ENCODE data around the gene CD83.
"Not testable (repeated sequence)": the region's sequence is repeated elsewhere in the genome, so short reads cannot be mapped to it uniquely, and the experiment has no call there.

CD83 gene

GRCh38 chr6:14117158-14118090 is at the start of gene CD83:
Gene CD83 (plus strand): TSS chr6:14117772. CDS start chr6:14117812, 40 bp downstream.
- Histone ChIP-seq H3K4me1 (ENCODE audit: control insufficient read depth, insufficient read depth, low read length) (peaks cover 12% of the 10 kb centered on the region), H3K36me3 (ENCODE audit: control insufficient read depth in 2 of 2, insufficient read depth in 2 of 2, low read length in 2 of 2) (no peaks in the 10 kb centered on the region), H3K9me3 (ENCODE audit: control insufficient read depth in 2 of 2, low read length in 2 of 2) (no peaks in the 10 kb centered on the region), H3K4me3 (ENCODE audit: low read length in 2 of 2) (peak within 1 kb of the TSS; percentile 72 to 78), H3K27ac (ENCODE audit: low read length) (no peak within 1 kb of the TSS), H3K27me3 (ENCODE audit: control insufficient read depth in 1 of 2, insufficient read depth in 2 of 2, low read length in 2 of 2) (no peaks in the 10 kb centered on the region), H3K9ac (ENCODE audit: low read length in 2 of 2) (peak within 1 kb of the TSS; percentile 63 to 66)

- Histone ChIP-seq H3K27me3 (ENCODE audit: control insufficient read depth in 1 of 2, insufficient read depth in 2 of 2, low read length in 2 of 2) (peaks cover 0 to 2% of the 10 kb centered on the region in 2 donors), H3K4me1 (ENCODE audit: control insufficient read depth, insufficient read depth, low read length) (no peaks in the 10 kb centered on the region), H3K9me3 (ENCODE audit: control insufficient read depth in 2 of 2, low read length in 2 of 2) (no peaks in the 10 kb centered on the region), H3K36me3 (ENCODE audit: control insufficient read depth in 2 of 2, insufficient read depth in 2 of 2, low read length in 2 of 2) (no peaks in the 10 kb centered on the region), H3K4me3 (ENCODE audit: low read length in 2 of 2) (no peak overlapping the region), H3K9ac (ENCODE audit: low read length in 2 of 2) (no peak overlapping the region), H3K27ac (ENCODE audit: low read length) (no peak overlapping the region)
Observed at GRCh38 chr6:14068133-14068532, 49.4 kb upstream of the CD83 start.

- H3K27ac ChIP-seq (ENCODE audit: low read length), result no peak overlapping the region
- peaks cover 0 to 2% of the 10 kb centered on the region in 2 donors for H3K27me3 ChIP-seq (ENCODE audit: control insufficient read depth in 1 of 2, insufficient read depth in 2 of 2, low read length in 2 of 2)
- H3K4me1 ChIP-seq (ENCODE audit: control insufficient read depth, insufficient read depth, low read length), result no peaks in the 10 kb centered on the region
- H3K36me3 ChIP-seq (ENCODE audit: control insufficient read depth in 2 of 2, insufficient read depth in 2 of 2, low read length in 2 of 2), result no peaks in the 10 kb centered on the region
- no peaks in the 10 kb centered on the region for H3K9me3 ChIP-seq (ENCODE audit: control insufficient read depth in 2 of 2, low read length in 2 of 2)
- H3K9ac ChIP-seq (ENCODE audit: low read length in 2 of 2), result no peak overlapping the region
- no peak overlapping the region for H3K4me3 ChIP-seq (ENCODE audit: low read length in 2 of 2)
Observed at GRCh38 chr6:14068623-14069022, 48.9 kb upstream of the CD83 start.

- H3K4me1 ChIP-seq (ENCODE audit: control insufficient read depth, insufficient read depth, low read length), result peaks cover 4% of the 10 kb centered on the region
- no peaks in the 10 kb centered on the region for H3K36me3 ChIP-seq (ENCODE audit: control insufficient read depth in 2 of 2, insufficient read depth in 2 of 2, low read length in 2 of 2)
- H3K4me3 ChIP-seq (ENCODE audit: low read length in 2 of 2), result no peak overlapping the region
- H3K9me3 ChIP-seq (ENCODE audit: control insufficient read depth in 2 of 2, low read length in 2 of 2), result no peaks in the 10 kb centered on the region
- no peak overlapping the region for H3K27ac ChIP-seq (ENCODE audit: low read length)
- H3K9ac ChIP-seq (ENCODE audit: low read length in 2 of 2), result no peak overlapping the region
- H3K27me3 ChIP-seq (ENCODE audit: control insufficient read depth in 1 of 2, insufficient read depth in 2 of 2, low read length in 2 of 2), result peaks cover 0 to 2% of the 10 kb centered on the region in 2 donors
Observed at GRCh38 chr6:14070457-14070856, 47.1 kb upstream of the CD83 start.

GRCh38 chr6:14072084-14072483 is 45.5 kb upstream of the CD83 start:
- H3K4me1 ChIP-seq (ENCODE audit: control insufficient read depth, insufficient read depth, low read length), result peaks cover 4% of the 10 kb centered on the region
- no peaks in the 10 kb centered on the region for H3K36me3 ChIP-seq (ENCODE audit: control insufficient read depth in 2 of 2, insufficient read depth in 2 of 2, low read length in 2 of 2)
- H3K27ac ChIP-seq (ENCODE audit: low read length), result no peak overlapping the region
- no peak overlapping the region for H3K9ac ChIP-seq (ENCODE audit: low read length in 2 of 2)
- peaks cover 0 to 2% of the 10 kb centered on the region in 2 donors for H3K27me3 ChIP-seq (ENCODE audit: control insufficient read depth in 1 of 2, insufficient read depth in 2 of 2, low read length in 2 of 2)
- no peak overlapping the region for H3K4me3 ChIP-seq (ENCODE audit: low read length in 2 of 2)
- H3K9me3 ChIP-seq (ENCODE audit: control insufficient read depth in 2 of 2, low read length in 2 of 2), result no peaks in the 10 kb centered on the region

- not testable (repeated sequence) for H3K9ac ChIP-seq (ENCODE audit: low read length in 2 of 2); H3K27me3 ChIP-seq (ENCODE audit: control insufficient read depth in 1 of 2, insufficient read depth in 2 of 2, low read length in 2 of 2); H3K9me3 ChIP-seq (ENCODE audit: control insufficient read depth in 2 of 2, low read length in 2 of 2); H3K4me1 ChIP-seq (ENCODE audit: control insufficient read depth, insufficient read depth, low read length); H3K4me3 ChIP-seq (ENCODE audit: low read length in 2 of 2); H3K36me3 ChIP-seq (ENCODE audit: control insufficient read depth in 2 of 2, insufficient read depth in 2 of 2, low read length in 2 of 2); H3K27ac ChIP-seq (ENCODE audit: low read length)
Observed at GRCh38 chr6:14073561-14074354, 43.8 kb upstream of the CD83 start.

GRCh38 chr6:14074476-14075094 is 43.0 kb upstream of the CD83 start:
- peak overlapping the region; percentile 37 to 67 for H3K9ac ChIP-seq (ENCODE audit: low read length in 2 of 2)
- no peak overlapping the region for H3K27ac ChIP-seq (ENCODE audit: low read length)
- peak overlapping the region; percentile 64 to 86 for H3K4me3 ChIP-seq (ENCODE audit: low read length in 2 of 2)

GRCh38 chr6:14075095-14075503 is 42.5 kb upstream of the CD83 start:
- Histone ChIP-seq H3K27me3 (ENCODE audit: control insufficient read depth in 1 of 2, insufficient read depth in 2 of 2, low read length in 2 of 2) (no peaks in the 10 kb centered on the region), H3K9me3 (ENCODE audit: control insufficient read depth in 2 of 2, low read length in 2 of 2) (no peaks in the 10 kb centered on the region), H3K9ac (ENCODE audit: low read length in 2 of 2) (peak overlapping the region; percentile 37 to 67), H3K27ac (ENCODE audit: low read length) (no peak overlapping the region), H3K36me3 (ENCODE audit: control insufficient read depth in 2 of 2, insufficient read depth in 2 of 2, low read length in 2 of 2) (no peaks in the 10 kb centered on the region), H3K4me3 (ENCODE audit: low read length in 2 of 2) (peak overlapping the region; percentile 64 to 86), H3K4me1 (ENCODE audit: control insufficient read depth, insufficient read depth, low read length) (peaks cover 4% of the 10 kb centered on the region)

More at GRCh38 chr6:14074476-14075094, 43.0 kb upstream of the CD83 start:
- H3K4me1 ChIP-seq (ENCODE audit: control insufficient read depth, insufficient read depth, low read length), result peaks cover 4% of the 10 kb centered on the region
- H3K9me3 ChIP-seq (ENCODE audit: control insufficient read depth in 2 of 2, low read length in 2 of 2), result no peaks in the 10 kb centered on the region
- no peaks in the 10 kb centered on the region for H3K27me3 ChIP-seq (ENCODE audit: control insufficient read depth in 1 of 2, insufficient read depth in 2 of 2, low read length in 2 of 2)
- H3K36me3 ChIP-seq (ENCODE audit: control insufficient read depth in 2 of 2, insufficient read depth in 2 of 2, low read length in 2 of 2), result no peaks in the 10 kb centered on the region

GRCh38 chr6:14077193-14077867 is 40.2 kb upstream of the CD83 start:
- Histone ChIP-seq H3K27ac (ENCODE audit: low read length) (no peak overlapping the region), H3K9ac (ENCODE audit: low read length in 2 of 2) (no peak overlapping the region)

GRCh38 chr6:14079433-14079832 is 38.1 kb upstream of the CD83 start:
- no peaks in the 10 kb centered on the region for H3K9me3 ChIP-seq (ENCODE audit: control insufficient read depth in 2 of 2, low read length in 2 of 2)
- H3K27ac ChIP-seq (ENCODE audit: low read length), result no peak overlapping the region
- H3K36me3 ChIP-seq (ENCODE audit: control insufficient read depth in 2 of 2, insufficient read depth in 2 of 2, low read length in 2 of 2), result no peaks in the 10 kb centered on the region
- H3K27me3 ChIP-seq (ENCODE audit: control insufficient read depth in 1 of 2, insufficient read depth in 2 of 2, low read length in 2 of 2), result no peaks in the 10 kb centered on the region
- no peak overlapping the region for H3K4me3 ChIP-seq (ENCODE audit: low read length in 2 of 2)
- H3K9ac ChIP-seq (ENCODE audit: low read length in 2 of 2), result no peak overlapping the region
- H3K4me1 ChIP-seq (ENCODE audit: control insufficient read depth, insufficient read depth, low read length), result peaks cover 2% of the 10 kb centered on the region

More at GRCh38 chr6:14077193-14077867, 40.2 kb upstream of the CD83 start:
- Histone ChIP-seq H3K4me3 (ENCODE audit: low read length in 2 of 2) (no peak overlapping the region), H3K4me1 (ENCODE audit: control insufficient read depth, insufficient read depth, low read length) (peaks cover 4% of the 10 kb centered on the region), H3K36me3 (ENCODE audit: control insufficient read depth in 2 of 2, insufficient read depth in 2 of 2, low read length in 2 of 2) (no peaks in the 10 kb centered on the region), H3K9me3 (ENCODE audit: control insufficient read depth in 2 of 2, low read length in 2 of 2) (no peaks in the 10 kb centered on the region), H3K27me3 (ENCODE audit: control insufficient read depth in 1 of 2, insufficient read depth in 2 of 2, low read length in 2 of 2) (no peaks in the 10 kb centered on the region)
